PC-9 (cell line): ENCODE measurements around the gene THBS3. TPM values are rescaled to one million over a fixed set of nuclear protein-coding genes. Genes with fewer than 3 reads are reported as not detected.

ENCODE experiments used
- BruUV-seq: library from RNA; stranded (reverse); fragments of 400-500 nt; replicated peaks from 2 replicates; lab custom pipeline; 2021; lab: Mats Ljungman, UMichigan
- CTCF ChIA-PET: fragments of 300-600 bp; sonication (Branson Sonifier 250); formaldehyde crosslinking; loops from one replicate; lab custom pipeline; 2022; ENCODE audit warnings: antibody characterized with exemption; lab: Charles Lee
- POLR2A ChIA-PET: fragments of 300-600 bp; sonication (Branson Sonifier 250); formaldehyde crosslinking; loops from one replicate; lab custom pipeline; 2022; ENCODE audit warnings: antibody characterized with exemption; ENCODE audit not compliant: unreplicated experiment; lab: Charles Lee
- DNase-seq, 2 experiments: peaks; one replicate each; pipeline versions ENCODE4 v3.0.0 to v3.0.0-alpha.2; 2015 to 2022; ENCODE audit warnings: mixed read lengths in 1 of 2
- H2AFZ ChIP-seq: fragments of 200-600 bp; sonication (generic); 2 replicates; pipeline ENCODE4 v1.8.1; 2017; ENCODE audit warnings: antibody characterized with exemption
- H3F3A ChIP-seq: fragments of 200-600 bp; sonication (generic); 2 replicates; pipeline ENCODE4 v1.8.1; 2017; ENCODE audit warnings: antibody characterized with exemption, mild to moderate bottlenecking, low read depth; ENCODE audit not compliant: insufficient read depth
- H3K27ac ChIP-seq: fragments of 200-600 bp; sonication (generic); 2 replicates; pipeline ENCODE4 v1.6.1; 2016; ENCODE audit warnings: mixed run types
- H3K27me3 ChIP-seq: fragments of 200-600 bp; sonication (generic); 2 replicates; pipeline ENCODE4 v1.6.1; 2016; ENCODE audit warnings: low read depth, mixed run types; ENCODE audit not compliant: insufficient read depth
- H3K36me3 ChIP-seq: fragments of 200-600 bp; sonication (generic); 2 replicates; pipeline ENCODE4 v1.6.1; 2016; ENCODE audit warnings: low read depth, mixed run types
- H3K4me1 ChIP-seq: fragments of 200-600 bp; sonication (generic); replicated peaks from 2 replicates; pipeline ENCODE4 v1.6.1; 2016; ENCODE audit warnings: mixed run types; ENCODE audit not compliant: insufficient read depth
- H3K4me2 ChIP-seq: fragments of 200-600 bp; sonication (generic); 2 replicates; pipeline ENCODE4 v1.6.1; 2017; ENCODE audit warnings: mixed run types
- H3K4me3 ChIP-seq: fragments of 200-600 bp; sonication (generic); 2 replicates; pipeline ENCODE4 v1.6.1; 2016; ENCODE audit warnings: mixed run types
- H3K79me2 ChIP-seq: fragments of 200-600 bp; sonication (generic); 2 replicates; pipeline ENCODE4 v1.6.1; 2017; ENCODE audit warnings: low read depth, mixed run types
- H3K9me2 ChIP-seq: fragments of 200-600 bp; sonication (generic); 2 replicates; pipeline ENCODE4 v1.8.1; 2017; ENCODE audit warnings: mild to moderate bottlenecking; ENCODE audit not compliant: insufficient read depth
- H3K9me3 ChIP-seq: fragments of 200-600 bp; sonication (generic); 2 replicates; pipeline ENCODE4 v1.8.1; 2016; ENCODE audit warnings: low read depth; ENCODE audit not compliant: insufficient read depth
- H4K20me1 ChIP-seq: fragments of 200-600 bp; sonication (generic); 2 replicates; pipeline ENCODE4 v1.8.1; 2017; ENCODE audit not compliant: insufficient read depth
- CTCF ChIP-seq: fragments of 200-600 bp; sonication (generic); conservative IDR thresholded peaks from 2 replicates; pipeline ENCODE4 v1.6.1; 2017; ENCODE audit warnings: mixed run types, antibody characterized with exemption, mild to moderate bottlenecking, moderate library complexity
- EZH2 ChIP-seq: fragments of 200-600 bp; sonication (generic); IDR thresholded peaks from 2 replicates; pipeline ENCODE4 v1.8.0; 2017; ENCODE audit warnings: antibody characterized with exemption, low read depth
- intact Hi-C: fragments of 100-400 bp; cut with micrococcal nuclease; formaldehyde crosslinking; loops from one replicate; pipeline ENCODE4 v1.10.0; 2022; ENCODE audit not compliant: unreplicated experiment
- total RNA-seq: library from RNA; stranded (reverse); gene quantifications from 2 replicates; pipeline ENCODE4 v1.2.3, GENCODE V29; 2021

Gene THBS3
- total RNA-seq, 1 experiment from 2014 or later: 45.4 TPM

GRCh38 chr1:155186067-155186793, 21.5 kb downstream of the THBS3 start:
- no peaks in the 10 kb centered on the region for H3K27me3 ChIP-seq
- no peaks in the 10 kb centered on the region for H3K9me2 ChIP-seq
- 0 out of 2 replicates have a peak, but pooled peaks cover 5% of the 10 kb centered on the region for H3F3A ChIP-seq
- H3K36me3 ChIP-seq: no peaks in the 10 kb centered on the region
- no peak overlapping the region for H3K27ac ChIP-seq
- BruUV-seq: TSS peak; percentile 15
- intact Hi-C loops: no loop called here
- no peak overlapping the region for H2AFZ ChIP-seq
- ChIA-PET CTCF (no interaction called here), POLR2A (no interaction called here)
- no peak for TF ChIP-seq EZH2
- TF ChIP-seq CTCF: no peak
- H3K79me2 ChIP-seq: no peaks in the 10 kb centered on the region
- 0 out of 2 replicates have a peak overlapping the region, but pooled peaks have one; percentile 7 for H3K4me2 ChIP-seq
- no peak overlapping the region for H3K4me3 ChIP-seq
- DNase-seq: no peak
- H3K4me1 ChIP-seq: peaks cover 8% of the 10 kb centered on the region; the same call in 1 of the 2 replicates
- no peaks in the 10 kb centered on the region for H4K20me1 ChIP-seq
- no peaks in the 10 kb centered on the region for H3K9me3 ChIP-seq

DNA sequence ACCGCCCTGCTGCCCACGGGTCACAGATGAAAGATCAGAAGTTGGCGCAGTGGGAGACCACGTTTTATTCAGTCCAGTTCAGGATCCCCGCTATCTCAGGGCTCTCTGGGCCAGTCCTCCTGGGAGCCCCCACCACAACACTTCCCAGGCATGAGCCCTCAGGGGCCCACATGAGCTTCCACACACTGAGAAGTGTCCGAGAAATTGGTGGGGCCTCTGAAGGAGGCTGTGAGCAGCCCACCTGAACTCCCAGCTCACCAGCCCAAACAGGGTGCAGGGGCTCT, 22.0 kb downstream of the THBS3 start:
- BruUV-seq: no TSS peak
- TF ChIP-seq EZH2 (no peak), CTCF (no peak)
- CTCF ChIA-PET: no interaction called here
- Histone ChIP-seq H3K27ac (no peak overlapping the region), H3K4me1 (peaks cover 8% of the 10 kb centered on the region; the same call in 1 of the 2 replicates), H3K9me2 (no peaks in the 10 kb centered on the region), H3F3A (0 out of 2 replicates have a peak, but pooled peaks cover 5% of the 10 kb centered on the region), H3K9me3 (no peaks in the 10 kb centered on the region), H3K4me2 (no peak overlapping the region), H3K79me2 (no peaks in the 10 kb centered on the region), H3K27me3 (no peaks in the 10 kb centered on the region), H3K4me3 (no peak overlapping the region), H3K36me3 (no peaks in the 10 kb centered on the region), H4K20me1 (no peaks in the 10 kb centered on the region), H2AFZ (no peak overlapping the region)
- DNase-seq: no peak
- POLR2A ChIA-PET: interaction anchor here (0.6 kb wide), 1 partner anchor 836 kb away, joined by 8 read pairs; no protein-coding TSS in a partner anchor
- intact Hi-C loops: no loop called here

GRCh38 chr1:155184835-155185782, 22.6 kb downstream of the THBS3 start:
- Histone ChIP-seq H3K36me3 (no peaks in the 10 kb centered on the region), H3K9me3 (no peaks in the 10 kb centered on the region), H3K4me1 (peaks cover 8% of the 10 kb centered on the region; the same call in 1 of the 2 replicates), H3F3A (0 out of 2 replicates have a peak, but pooled peaks cover 5% of the 10 kb centered on the region), H3K27ac (no peak overlapping the region), H3K4me2 (no peak overlapping the region), H2AFZ (no peak overlapping the region), H4K20me1 (no peaks in the 10 kb centered on the region), H3K79me2 (no peaks in the 10 kb centered on the region), H3K4me3 (no peak overlapping the region), H3K9me2 (no peaks in the 10 kb centered on the region), H3K27me3 (no peaks in the 10 kb centered on the region)
- intact Hi-C loops: no loop called here
- ChIA-PET POLR2A (interaction anchor here (0.6 kb wide), 3 partner anchors 9 to 835 kb away, joined by 5 to 8 read pairs (median 7); no protein-coding TSS in a partner anchor), CTCF (interaction anchor here (1.1 kb wide), 1 partner anchor 8 kb away, joined by 3 read pairs; no protein-coding TSS in a partner anchor)
- DNase-seq: peak; percentile 41 to 56
- TF ChIP-seq CTCF (no peak), EZH2 (no peak)
- no TSS peak for BruUV-seq
